ENCODE measurements around the gene HAPLN3.

GRCh38 chr15:88890495-88890894 lies 4.8 kb downstream of the HAPLN3 start:
- no peak for TF ChIP-seq CTCF (conservative IDR thresholded peaks at IDR 0.05)
- no peak for TF ChIP-seq EZH2 (IDR thresholded peaks at IDR 0.05; ENCODE audit: low read depth)
